ENCODE data around the gene PTPRM. TPM values are rescaled to one million over a fixed set of nuclear protein-coding genes. Genes with fewer than 3 reads are reported as not detected.

PTPRM gene
- total and polyA plus RNA-seq, 2 donors (not counting 3 experiments of a cell fraction or from before 2014, with no cell fraction given): 37.4 to 43.7 TPM

DNA sequence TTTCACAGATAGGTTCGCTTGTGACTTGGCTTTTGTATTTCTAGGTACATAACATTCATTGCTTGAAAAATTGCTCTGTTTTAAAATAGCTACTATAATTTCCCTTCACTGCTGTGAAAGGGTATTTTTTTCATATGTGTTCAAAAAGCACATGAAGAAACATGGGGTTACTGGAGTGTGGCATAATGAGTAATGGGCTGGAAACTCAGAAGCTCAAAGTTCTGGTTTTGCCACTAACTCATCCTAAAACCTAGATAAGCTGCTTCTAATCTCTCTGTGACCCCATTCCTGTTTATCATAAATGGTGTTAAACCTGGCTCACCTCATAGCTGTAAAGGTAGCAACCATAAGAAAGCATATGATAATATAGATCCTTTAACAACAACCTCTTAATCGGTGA lies 319.3 kb downstream of the PTPRM start:
- no peak for FAIRE-seq

More for the DNA sequence above, 319.3 kb downstream of the PTPRM start:
- TF ChIP-seq MYC (IDR thresholded peaks at IDR 0.05; ENCODE audit: low read depth, low read length): no peak
- TF ChIP-seq, protein P1, sequence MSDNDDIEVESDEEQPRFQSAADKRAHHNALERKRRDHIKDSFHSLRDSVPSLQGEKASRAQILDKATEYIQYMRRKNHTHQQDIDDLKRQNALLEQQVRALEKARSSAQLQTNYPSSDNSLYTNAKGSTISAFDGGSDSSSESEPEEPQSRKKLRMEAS (IDR thresholded peaks at IDR 0.05; ENCODE audit: insufficient read depth, insufficient read length): no peak
- no peak for TF ChIP-seq GATA2 (IDR thresholded peaks at IDR 0.05; ENCODE audit: insufficient read depth, insufficient read length, low read depth, low read length)
- TF ChIP-seq EZH2 (IDR thresholded peaks at IDR 0.05; ENCODE audit: borderline replicate concordance, low read depth, low read length, severe bottlenecking): no peak
- TF ChIP-seq POLR2AphosphoS5 (IDR thresholded peaks at IDR 0.05; ENCODE audit: insufficient read depth, low read depth, low read length): no peak
- TF ChIP-seq, protein P2, sequence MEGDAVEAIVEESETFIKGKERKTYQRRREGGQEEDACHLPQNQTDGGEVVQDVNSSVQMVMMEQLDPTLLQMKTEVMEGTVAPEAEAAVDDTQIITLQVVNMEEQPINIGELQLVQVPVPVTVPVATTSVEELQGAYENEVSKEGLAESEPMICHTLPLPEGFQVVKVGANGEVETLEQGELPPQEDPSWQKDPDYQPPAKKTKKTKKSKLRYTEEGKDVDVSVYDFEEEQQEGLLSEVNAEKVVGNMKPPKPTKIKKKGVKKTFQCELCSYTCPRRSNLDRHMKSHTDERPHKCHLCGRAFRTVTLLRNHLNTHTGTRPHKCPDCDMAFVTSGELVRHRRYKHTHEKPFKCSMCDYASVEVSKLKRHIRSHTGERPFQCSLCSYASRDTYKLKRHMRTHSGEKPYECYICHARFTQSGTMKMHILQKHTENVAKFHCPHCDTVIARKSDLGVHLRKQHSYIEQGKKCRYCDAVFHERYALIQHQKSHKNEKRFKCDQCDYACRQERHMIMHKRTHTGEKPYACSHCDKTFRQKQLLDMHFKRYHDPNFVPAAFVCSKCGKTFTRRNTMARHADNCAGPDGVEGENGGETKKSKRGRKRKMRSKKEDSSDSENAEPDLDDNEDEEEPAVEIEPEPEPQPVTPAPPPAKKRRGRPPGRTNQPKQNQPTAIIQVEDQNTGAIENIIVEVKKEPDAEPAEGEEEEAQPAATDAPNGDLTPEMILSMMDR (IDR thresholded peaks at IDR 0.05; ENCODE audit: extremely low read depth in 1 of 2, insufficient read depth in 1 of 2, low read depth in 1 of 2, low read length in 2 of 2): no peak
- no peak for TF ChIP-seq JUN (IDR thresholded peaks at IDR 0.05; ENCODE audit: borderline replicate concordance, insufficient read depth, insufficient read length, low read depth)
- no peak for TF ChIP-seq FOS (IDR thresholded peaks at IDR 0.05; ENCODE audit: borderline replicate concordance, insufficient read depth, low read length)
- no peak for TF ChIP-seq POLR2A (IDR thresholded peaks at IDR 0.05; ENCODE audit: low read depth, low read length)
- no peak overlapping the region for H2AFZ ChIP-seq (ENCODE audit: low read depth, low read length)
- DNase-seq (ENCODE audit: low read depth, low spot score): no peak
- no peak overlapping the region for H3K4me2 ChIP-seq (ENCODE audit: insufficient read depth, low read length)
- no TSS peak for BruUV-seq (replicated peaks)
- H4K20me1 ChIP-seq (replicated peaks; ENCODE audit: control insufficient read depth, extremely low read depth, insufficient read depth, low read length): no peaks in the 10 kb centered on the region
- H3K9ac ChIP-seq (replicated peaks; ENCODE audit: extremely low read depth, insufficient read depth, low read length): no peak overlapping the region
- no peaks in the 10 kb centered on the region for H3K9me3 ChIP-seq (replicated peaks; ENCODE audit: control insufficient read depth, insufficient read depth, low read length)
- CTCF ChIA-PET: no interaction called here
- no peaks in the 10 kb centered on the region for H3K36me3 ChIP-seq (ENCODE audit: control insufficient read depth in 2 of 2, extremely low read depth in 1 of 2, insufficient read depth in 2 of 2, low read length in 2 of 2)
- intact Hi-C loops (cut with micrococcal nuclease) (no loop called here), dilution Hi-C loops (cut with MboI; ENCODE audit: extremely low pct_ligation_motif_present, low sequenced_read_pairs) (no loop called here)
- H3K4me3 ChIP-seq (replicated peaks in 1 of 3; ENCODE audit: insufficient read depth in 1 of 3, low read depth in 1 of 3, low read length in 3 of 3): no peak overlapping the region
- H3K79me2 ChIP-seq (ENCODE audit: control insufficient read depth, insufficient read depth, low read length): no peaks in the 10 kb centered on the region
- POLR2A ChIA-PET: no interaction called here
- H3K27ac ChIP-seq (ENCODE audit: insufficient read depth, low read depth, low read length): no peak overlapping the region
- no peaks in the 10 kb centered on the region for H3K4me1 ChIP-seq (ENCODE audit: control insufficient read depth, extremely low read depth, insufficient read depth, low read length)
- H3K27me3 ChIP-seq (ENCODE audit: control insufficient read depth in 2 of 2, insufficient read depth in 2 of 2, low read length in 2 of 2): no peaks in the 10 kb centered on the region
- H3K9me1 ChIP-seq (replicated peaks; ENCODE audit: control insufficient read depth, extremely low read depth, insufficient read depth, low read length): no peaks in the 10 kb centered on the region

Data from endothelial cell of umbilical vein (primary cell).